GM19238 (cell line): Measurements from ENCODE around the gene PFN3.

Experiments
- DNase-seq: peaks from one replicate; pipeline ENCODE4 v3.0.0; 2011; ENCODE audit warnings: low spot score; ENCODE audit not compliant: insufficient read length

Gene PFN3

DNA sequence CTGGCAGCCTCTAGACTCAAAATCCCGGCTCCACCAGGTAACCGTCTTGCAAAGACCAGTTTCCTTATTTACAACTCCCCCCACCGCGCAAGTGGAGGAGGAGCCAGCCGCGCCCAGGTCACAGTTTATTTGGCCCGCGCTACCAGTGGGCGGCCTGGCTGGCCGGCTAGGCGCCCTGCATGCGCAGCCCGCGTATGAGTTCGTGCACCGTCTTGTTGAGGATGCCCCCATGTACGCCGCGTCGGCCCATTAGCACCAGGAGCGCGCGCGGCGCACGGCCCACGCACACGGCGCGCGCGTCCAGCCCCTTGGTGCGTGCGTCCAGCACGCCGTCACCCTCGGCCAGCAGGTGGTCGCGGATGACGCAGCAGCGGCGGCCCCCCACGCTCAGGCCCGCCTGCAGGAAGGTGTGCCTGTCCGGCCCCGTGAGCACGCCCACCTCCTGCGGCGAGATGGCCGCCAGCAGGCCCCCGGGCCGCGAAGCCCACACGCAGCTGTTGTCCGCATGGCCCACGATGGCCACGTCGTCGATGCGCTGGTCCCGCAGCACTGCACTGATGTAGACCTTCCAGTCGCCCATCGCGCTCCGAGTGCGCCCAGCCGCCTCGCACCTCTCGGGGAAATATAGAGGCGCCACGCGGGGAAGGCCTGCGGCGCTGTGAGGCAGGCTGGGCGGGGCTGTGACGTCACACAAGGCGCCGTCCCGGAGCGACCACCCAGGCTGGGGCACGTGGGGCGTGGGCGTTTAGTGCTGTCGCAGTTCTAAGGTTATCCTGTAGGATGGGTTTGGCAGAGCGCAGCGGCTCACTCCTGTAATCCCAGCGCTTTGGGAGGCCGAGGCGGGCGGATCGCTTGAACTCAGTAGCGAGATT is at the start of gene PFN3:
Gene PFN3 (minus strand): TSS at position 665 of the 872 bp plus-strand sequence. CDS start 85 bp downstream, at position 580.
- no peak for DNase-seq

DNA sequence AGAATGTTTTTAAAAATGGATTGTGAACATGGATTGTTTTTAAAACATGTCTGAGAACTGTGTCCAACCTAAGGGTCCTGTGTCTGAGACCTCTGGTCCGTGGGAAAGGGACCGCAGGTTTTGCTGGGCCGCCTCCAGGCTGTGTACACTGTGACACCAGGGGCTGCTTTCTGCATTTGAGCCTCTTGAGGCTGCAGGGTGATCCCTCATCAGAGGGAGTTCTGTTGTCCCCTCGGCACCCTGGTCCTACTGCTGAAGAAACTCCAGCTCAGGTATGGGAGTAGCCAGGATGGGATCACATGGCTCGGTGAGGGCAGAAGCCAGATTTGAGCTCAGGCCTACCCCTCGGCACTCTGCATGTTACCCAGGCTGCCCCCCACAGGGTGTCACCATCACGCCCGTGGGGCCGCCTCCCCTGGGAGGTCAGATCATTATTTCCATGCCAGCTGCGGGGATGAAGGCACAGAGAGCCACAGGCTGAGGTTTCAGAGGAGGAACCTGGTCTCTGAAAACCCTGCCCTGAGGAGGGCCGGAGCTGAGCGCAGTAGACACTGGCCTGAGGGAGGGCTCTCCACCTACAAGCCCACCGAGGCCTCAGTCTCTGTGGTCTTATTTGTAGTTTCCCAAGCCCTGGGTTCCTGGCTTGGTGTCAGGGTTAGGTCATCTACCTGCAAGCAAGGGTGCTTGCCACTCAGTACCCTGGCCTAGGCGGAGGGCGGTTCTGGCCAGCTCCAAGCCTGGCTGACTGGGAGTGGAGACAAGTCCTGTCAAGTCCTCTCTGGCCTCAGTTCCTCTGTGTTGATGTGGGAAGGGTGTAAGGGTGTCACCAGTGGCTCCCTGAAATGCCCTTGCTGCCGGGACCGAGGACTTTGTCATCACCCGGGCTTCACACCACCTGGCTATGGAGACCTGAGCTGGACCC is 48.9 kb upstream of the PFN3 start:
- DNase-seq, result no peak

- no peak for DNase-seq
These were observed 47.9 kb upstream of the PFN3 start for GRCh38 chr5:177448244-177448950.

GRCh38 chr5:177447611-177448243 is 47.3 kb upstream of the PFN3 start:
- DNase-seq, result no peak

GRCh38 chr5:177447066-177447610 is 46.7 kb upstream of the PFN3 start:
- DNase-seq, result peak; percentile 76

- DNase-seq, result peak; percentile 94
These were observed 46.0 kb upstream of the PFN3 start, which contains the start of gene PRR7 for GRCh38 chr5:177446200-177447065. Gene PRR7, plus strand, starts transcription at chr5:177446814. Its CDS starts 8,254 bp downstream, at chr5:177455068.

GRCh38 chr5:177445917-177446199 is 45.4 kb upstream of the PFN3 start:
- no peak for DNase-seq

- DNase-seq, result no peak
These were observed 44.8 kb upstream of the PFN3 start for GRCh38 chr5:177445052-177445916.

- DNase-seq, result no peak
These were observed 43.9 kb upstream of the PFN3 start for GRCh38 chr5:177444106-177445051.

DNA sequence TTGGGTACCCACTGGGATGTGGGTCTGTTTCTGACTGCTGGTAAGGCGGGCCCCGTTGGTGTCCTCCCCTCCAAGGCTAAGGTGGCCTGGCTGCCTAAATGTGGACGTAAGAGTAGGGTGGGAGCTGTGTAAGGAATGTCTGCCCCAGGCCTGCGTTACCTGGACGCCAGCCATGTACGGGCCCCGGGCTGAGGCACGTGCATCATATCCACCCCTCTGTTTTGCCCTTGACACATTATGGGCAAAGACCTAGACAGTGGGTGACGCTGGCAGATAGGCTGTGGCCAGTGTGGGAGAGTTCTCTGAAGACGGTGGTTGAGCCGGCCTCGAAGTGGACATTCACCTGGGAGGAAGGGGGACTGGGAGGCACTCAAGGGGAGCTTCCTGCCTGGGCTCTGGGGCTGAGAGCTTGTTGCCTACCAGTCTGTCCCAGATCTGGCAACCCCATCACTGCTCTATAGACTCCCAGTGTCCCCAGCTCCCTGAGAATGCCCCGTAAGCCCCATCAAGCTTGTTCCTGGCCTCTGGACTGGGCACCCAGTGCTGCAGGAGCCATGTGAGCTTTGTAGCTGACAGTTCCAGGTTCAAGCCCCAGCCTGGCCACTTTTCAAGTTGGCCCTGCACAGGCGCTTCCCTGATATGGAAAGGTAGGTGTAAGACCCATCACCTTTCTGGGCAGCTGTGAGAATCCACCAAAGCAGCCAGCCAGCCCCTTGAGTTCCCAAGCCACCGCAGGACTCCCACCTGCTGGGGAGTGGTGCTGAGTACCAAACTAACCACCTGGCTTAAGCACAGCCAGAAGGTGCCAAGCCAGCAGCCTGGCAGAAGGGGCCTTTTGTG is 42.9 kb upstream of the PFN3 start:
- no peak for DNase-seq

GRCh38 chr5:177442066-177442826 is 41.8 kb upstream of the PFN3 start:
- DNase-seq, result no peak

DNA sequence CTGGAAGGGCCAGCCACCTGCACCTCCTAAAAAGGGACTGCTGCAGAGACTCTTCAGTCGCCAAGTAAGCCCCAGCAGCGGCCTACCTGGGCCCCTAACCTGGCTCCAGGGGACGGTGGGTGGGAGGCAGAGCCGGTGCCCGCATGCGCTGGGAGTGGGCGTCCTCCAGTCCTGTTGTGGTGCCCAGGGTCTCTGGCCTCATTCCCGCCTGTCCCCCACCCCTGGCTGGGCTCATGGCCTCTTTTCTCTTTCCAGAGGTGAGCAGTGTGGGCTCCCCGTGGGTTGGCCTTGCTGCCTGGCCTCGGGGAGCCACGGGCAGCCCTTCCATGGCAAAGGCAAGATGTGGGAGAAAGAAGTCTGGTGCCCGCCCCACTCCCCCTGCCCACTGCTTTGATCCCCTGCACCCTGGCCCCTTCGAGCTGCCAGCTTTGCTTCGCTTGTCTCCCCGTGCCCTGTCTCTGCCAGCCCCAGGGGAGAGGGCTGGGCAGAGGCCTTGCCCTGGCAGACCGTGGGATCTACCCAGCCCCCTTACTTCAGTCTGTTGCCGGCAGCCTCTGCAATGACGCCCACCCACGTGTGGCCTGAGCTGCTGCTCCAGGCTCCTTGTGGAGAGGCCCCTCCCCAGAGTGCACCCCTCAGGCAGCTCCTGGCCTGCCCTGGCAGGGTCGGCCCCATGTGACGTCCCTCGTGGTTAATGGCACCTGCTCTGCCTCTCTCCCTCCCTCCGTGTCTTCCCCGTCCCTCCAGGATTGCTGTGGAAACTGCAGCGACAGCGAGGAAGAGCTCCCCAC is 40.7 kb upstream of the PFN3 start:
- no peak for DNase-seq

DNA sequence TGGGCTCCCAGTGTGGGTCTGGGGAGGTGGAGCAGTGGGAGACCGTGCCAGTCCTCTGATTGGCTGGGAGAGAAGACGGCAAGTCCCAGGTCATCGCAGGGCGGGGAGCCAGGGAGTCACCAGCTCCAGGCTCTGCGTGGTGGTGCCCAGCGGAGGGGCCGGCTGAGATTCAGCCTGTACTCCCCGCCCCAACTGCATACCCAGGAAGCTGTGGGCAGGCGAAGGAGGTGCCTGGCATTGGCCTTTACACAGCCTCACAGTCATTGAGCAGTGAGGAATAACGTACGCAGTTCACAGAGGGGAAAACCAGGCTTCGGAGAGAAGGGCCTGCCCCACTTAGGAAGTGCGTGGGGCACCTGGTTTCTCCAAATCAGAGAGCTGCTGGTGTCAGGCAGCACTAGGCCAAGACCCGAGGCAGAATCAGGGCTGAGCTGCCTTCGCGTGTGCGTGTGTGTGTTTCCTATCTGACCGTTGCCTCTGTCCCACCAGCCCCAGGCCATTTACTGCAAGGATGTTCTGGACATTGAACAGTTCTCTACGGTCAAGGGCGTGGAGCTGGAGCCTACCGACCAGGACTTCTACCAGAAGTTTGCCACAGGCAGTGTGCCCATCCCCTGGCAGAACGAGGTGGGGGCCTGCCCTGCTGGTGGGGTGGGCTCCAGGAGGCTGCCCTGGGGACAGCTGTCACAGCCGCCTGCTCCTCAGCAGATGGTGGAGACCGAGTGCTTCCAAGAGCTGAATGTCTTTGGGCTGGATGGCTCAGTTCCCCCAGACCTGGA is 39.9 kb upstream of the PFN3 start:
- no peak for DNase-seq

DNA sequence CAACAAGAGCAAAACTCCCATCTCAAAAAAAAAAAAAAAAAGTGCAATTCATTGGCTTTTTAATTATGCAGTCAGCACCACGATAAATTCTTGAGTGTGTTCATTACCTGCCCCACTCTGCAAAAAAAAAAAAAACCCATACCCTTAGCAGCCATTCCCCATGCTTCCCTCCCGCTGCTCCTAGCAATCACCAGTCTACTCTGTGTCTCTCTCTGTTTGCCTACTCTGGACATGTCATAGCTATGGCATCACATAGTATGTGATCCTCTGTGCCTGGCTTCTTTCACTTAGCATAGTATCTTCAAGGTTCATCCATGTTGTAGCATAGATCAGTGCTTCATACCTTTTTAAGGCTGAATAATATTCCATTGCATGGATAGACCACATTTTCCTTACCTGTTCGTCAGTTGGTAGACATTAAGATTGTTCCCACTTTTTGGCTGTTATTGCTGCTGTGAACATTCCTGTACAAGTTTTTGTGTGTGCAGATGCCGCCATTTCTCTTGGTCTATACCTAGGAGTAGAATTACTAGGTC is 39.1 kb upstream of the PFN3 start:
- no peak for DNase-seq
